Gastrocnemius medialis (tissue), 4 donors: ENCODE data around the gene CUX1. TPM values are rescaled to one million over a fixed set of nuclear protein-coding genes. Genes with fewer than 3 reads are reported as not detected.
A peak's percentile ranks its signal among the peaks of the same experiment; 100 is the strongest.

Source experiments
- ATAC-seq, 2 donors: fragments of 150-250 bp; one replicate each; pipeline ENCODE4 v1.9.1; 2016
- DNase-seq, 2 donors: peaks; one replicate each; pipeline ENCODE4 v3.0.0-alpha.2; 2019
- H3K27ac ChIP-seq, 4 donors: fragments of 200-600 bp; sonication (generic); 1 replicate in 1 of 4; 2 replicates in 3 of 4; pipeline ENCODE4 v1.5.1; 2016 to 2018; ENCODE audit warnings: mild to moderate bottlenecking in 2 of 4, moderate library complexity in 1 of 4
- H3K27me3 ChIP-seq, 3 donors: fragments of 200-600 bp; sonication (generic) in 2 of 3; 1 replicate in 1 of 3; 2 replicates in 2 of 3; pipeline versions ENCODE4 v1.5.1 to v1.6.0; 2016 to 2019; ENCODE audit warnings: mild to moderate bottlenecking in 1 of 3, moderate library complexity in 1 of 3
- H3K36me3 ChIP-seq, 2 donors: fragments of 200-600 bp; sonication (generic) in 1 of 2; one replicate each; pipeline ENCODE4 v1.5.1; 2017 to 2018
- H3K4me1 ChIP-seq, 2 donors: fragments of 200-600 bp; sonication (generic) in 1 of 2; one replicate each; pipeline ENCODE4 v1.5.1; 2016 to 2017; ENCODE audit warnings: mild to moderate bottlenecking in 2 of 2
- H3K4me3 ChIP-seq, 4 donors: fragments of 200-600 bp; sonication (generic) in 3 of 4; 1 replicate in 1 of 4; 2 replicates in 3 of 4; pipeline ENCODE4 v1.5.1; 2016 to 2019; ENCODE audit warnings: mild to moderate bottlenecking in 2 of 4
- H3K9me3 ChIP-seq, 3 donors: fragments of 200-600 bp; sonication (generic) in 2 of 3; 1 replicate in 1 of 3; 2 replicates in 2 of 3; pipeline ENCODE4 v1.5.1; 2016 to 2019
- POLR2A ChIP-seq, 2 donors: fragments of 450-650 bp; IDR thresholded peaks; one replicate each; pipeline ENCODE4 v1.6.1; 2017; ENCODE audit warnings: antibody characterized with exemption in 2 of 2, mild to moderate bottlenecking in 2 of 2, moderate library complexity in 2 of 2
- in situ Hi-C, 4 donors: fragments of 200-750 bp; cut with MboI; loops; one replicate each; pipeline versions ENCODE4 v1.15.0 to v1.8.0; 2017; ENCODE audit warnings: low sequenced_read_pairs in 4 of 4
- intact Hi-C: fragments of 100-400 bp; cut with DNase I; formaldehyde crosslinking; loops from one replicate; pipeline ENCODE4 v1.15.1; 2023; ENCODE audit warnings: low total_unique reads
- total RNA-seq, 4 donors: library from RNA; depleted of rRNA; stranded (reverse); fragments of >200 nt; gene quantifications; one replicate each; pipeline versions ENCODE4 v1.1.0 to v1.2.3, GENCODE V29; 2016
- TF ChIP-seq, protein P1 (sequence below), 5 experiments: fragments of 450-650 bp in 3 of 5; fragments of 200-600 bp in 2 of 5; sonication (generic) in 2 of 5; IDR thresholded peaks in 4 of 5; conservative IDR thresholded peaks in 1 of 5; 1 replicate in 4 of 5; 2 replicates in 1 of 5; pipeline ENCODE4 v1.5.1; 2016 to 2019; ENCODE audit warnings: antibody characterized with exemption in 5 of 5, mild to moderate bottlenecking in 3 of 5, moderate library complexity in 3 of 5

Gene CUX1
- total RNA-seq, 4 donors from 2014 or later, result 44.1 to 57.9 (median 54.9) TPM

DNA sequence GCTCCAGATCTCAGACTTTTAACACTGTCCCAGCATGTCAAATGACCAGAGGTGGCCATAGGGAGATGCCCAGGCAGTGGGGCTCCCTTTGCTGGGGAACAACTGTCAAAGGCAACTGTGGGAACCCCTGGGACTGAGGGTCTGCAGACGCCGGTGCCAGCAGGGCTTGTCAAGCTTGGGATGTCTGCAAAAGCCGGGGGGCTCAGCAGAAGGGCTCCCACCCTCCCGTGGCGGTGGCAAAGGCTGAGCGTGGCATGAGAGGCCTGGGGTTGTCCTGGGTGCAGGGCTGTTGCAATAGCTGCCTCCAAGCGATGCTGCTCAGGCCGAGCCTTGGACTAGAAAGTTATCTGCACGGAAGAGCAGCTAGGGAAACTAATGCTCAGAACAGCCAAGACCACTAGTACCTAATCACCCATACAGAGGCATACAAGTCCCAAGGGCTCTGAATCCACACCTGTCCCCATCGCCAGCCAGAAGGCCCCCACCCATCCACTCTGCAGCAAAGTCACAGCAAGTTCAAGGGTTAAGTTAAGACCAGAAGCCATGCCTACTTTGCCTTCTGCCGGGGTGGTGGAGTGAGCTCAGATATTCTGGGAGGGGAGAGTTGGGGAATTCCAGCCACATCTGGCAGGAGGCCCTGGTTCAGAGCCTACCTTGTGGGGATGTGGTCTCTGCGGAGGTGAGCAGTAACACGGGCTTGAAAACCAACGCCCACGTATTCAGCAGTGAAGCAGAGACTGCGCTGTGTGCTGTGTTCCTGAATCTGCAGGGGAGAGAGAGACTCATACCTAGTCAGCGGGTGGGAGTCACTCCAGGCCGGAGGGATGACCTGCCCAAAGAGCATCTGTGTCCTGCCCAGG lies 473.9 kb downstream of the CUX1 start:
- TF ChIP-seq POLR2A (IDR thresholded peaks at IDR 0.05), result no peak
- TF ChIP-seq, protein P1, sequence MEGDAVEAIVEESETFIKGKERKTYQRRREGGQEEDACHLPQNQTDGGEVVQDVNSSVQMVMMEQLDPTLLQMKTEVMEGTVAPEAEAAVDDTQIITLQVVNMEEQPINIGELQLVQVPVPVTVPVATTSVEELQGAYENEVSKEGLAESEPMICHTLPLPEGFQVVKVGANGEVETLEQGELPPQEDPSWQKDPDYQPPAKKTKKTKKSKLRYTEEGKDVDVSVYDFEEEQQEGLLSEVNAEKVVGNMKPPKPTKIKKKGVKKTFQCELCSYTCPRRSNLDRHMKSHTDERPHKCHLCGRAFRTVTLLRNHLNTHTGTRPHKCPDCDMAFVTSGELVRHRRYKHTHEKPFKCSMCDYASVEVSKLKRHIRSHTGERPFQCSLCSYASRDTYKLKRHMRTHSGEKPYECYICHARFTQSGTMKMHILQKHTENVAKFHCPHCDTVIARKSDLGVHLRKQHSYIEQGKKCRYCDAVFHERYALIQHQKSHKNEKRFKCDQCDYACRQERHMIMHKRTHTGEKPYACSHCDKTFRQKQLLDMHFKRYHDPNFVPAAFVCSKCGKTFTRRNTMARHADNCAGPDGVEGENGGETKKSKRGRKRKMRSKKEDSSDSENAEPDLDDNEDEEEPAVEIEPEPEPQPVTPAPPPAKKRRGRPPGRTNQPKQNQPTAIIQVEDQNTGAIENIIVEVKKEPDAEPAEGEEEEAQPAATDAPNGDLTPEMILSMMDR (IDR thresholded peaks at IDR 0.05 in 4 of 5, conservative IDR thresholded peaks at IDR 0.05 in 1 of 5), result no peak
- no peaks in the 10 kb centered on the region for H3K36me3 ChIP-seq
- H3K27me3 ChIP-seq, result no peaks in the 10 kb centered on the region
- peaks cover 33 to 49% of the 10 kb centered on the region in 2 donors for H3K4me1 ChIP-seq
- in situ Hi-C loops (no loop called here), intact Hi-C loops (no loop called here)
- H3K4me3 ChIP-seq, result no peak overlapping the region
- DNase-seq, result no peak
- H3K27ac ChIP-seq, result no peak overlapping the region
- ATAC-seq, result no peak
- H3K9me3 ChIP-seq, result no peaks in the 10 kb centered on the region

DNA sequence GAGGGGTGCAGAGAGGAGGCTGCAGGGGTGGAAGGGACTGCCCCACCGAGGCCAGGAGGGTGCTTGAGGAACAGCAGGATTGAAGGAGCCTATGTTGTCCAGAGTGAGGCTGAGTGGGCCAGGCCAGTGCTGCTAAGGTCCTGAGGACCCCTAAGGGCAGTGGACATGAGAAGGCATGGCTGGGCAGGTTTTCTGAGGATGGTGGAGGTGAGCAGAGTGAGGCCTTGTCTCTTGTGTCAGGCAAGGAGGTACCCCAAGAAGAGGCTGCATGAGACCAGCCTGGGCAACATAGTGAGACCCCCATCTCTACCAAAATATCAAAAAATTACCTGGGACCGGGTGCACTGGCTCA lies 474.5 kb downstream of the CUX1 start:
- DNase-seq, result no peak
- in situ Hi-C loops, result no loop called here

DNA sequence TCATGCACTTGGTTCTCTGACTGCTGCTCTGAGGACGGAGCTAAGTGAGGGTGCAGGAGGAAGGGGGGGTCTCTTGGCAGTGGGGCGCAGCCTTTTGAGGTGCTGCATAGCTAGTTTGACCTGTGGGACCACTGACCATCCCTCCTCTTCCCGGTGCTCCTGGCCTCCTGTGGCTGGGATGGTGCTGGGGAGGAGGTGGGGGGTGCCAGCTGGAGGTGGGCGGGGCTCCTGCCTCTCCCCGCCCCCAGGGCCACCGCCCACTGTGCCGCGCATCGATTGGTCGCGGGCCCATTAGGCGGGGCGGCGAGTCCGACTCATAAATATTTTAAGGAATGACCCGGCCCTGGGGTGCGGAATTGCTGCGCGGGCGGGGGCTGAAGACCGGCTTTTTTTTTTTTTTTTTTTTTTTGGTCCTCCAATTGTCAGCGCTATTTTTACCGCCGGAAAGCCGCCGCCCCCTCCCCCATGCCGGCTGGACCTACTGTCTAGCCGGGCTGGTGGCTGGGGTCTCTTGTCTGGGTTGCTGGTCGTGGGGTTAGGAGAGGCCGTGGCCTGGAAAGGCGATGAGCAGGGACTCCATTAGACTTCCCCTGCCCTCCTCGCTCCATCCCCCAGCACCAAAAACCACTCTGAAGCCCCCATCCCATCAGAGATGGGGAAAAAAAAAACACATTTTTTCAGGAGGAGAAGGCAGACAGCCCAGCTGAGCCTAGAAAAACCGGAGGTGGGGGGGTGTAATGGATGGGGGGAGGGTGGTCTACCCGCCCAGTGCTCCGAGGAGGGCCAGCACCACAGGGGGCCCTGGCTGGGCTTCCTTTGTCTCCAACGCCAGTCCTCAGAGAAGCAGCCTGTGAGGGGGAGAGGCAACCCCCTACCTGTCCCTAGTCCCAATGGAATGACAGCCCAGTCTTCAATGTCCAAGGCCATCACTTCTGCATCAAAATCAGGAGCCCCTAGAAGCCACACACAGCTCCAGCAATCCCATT lies 475.7 kb downstream of the CUX1 start:
- DNase-seq, result no peak
- intact Hi-C loops, result no loop called here
- H3K36me3 ChIP-seq, result no peaks in the 10 kb centered on the region
- in situ Hi-C loops, result no loop called here
- no peak for TF ChIP-seq POLR2A (IDR thresholded peaks at IDR 0.05)
- TF ChIP-seq, protein P1 (IDR thresholded peaks at IDR 0.05 in 4 of 5, conservative IDR thresholded peaks at IDR 0.05 in 1 of 5), result no peak
- H3K27ac ChIP-seq, result peak overlapping the region in 1 of 4 donors; percentile 48
- ATAC-seq, result no peak
- peak overlapping the region in 1 of 4 donors; percentile 5 for H3K4me3 ChIP-seq
- H3K4me1 ChIP-seq, result peaks cover 44 to 54% of the 10 kb centered on the region in 2 donors
- H3K9me3 ChIP-seq, result no peaks in the 10 kb centered on the region
- H3K27me3 ChIP-seq, result no peaks in the 10 kb centered on the region

More for the DNA sequence above, 474.5 kb downstream of the CUX1 start:
- no peaks in the 10 kb centered on the region for H3K27me3 ChIP-seq
- H3K4me1 ChIP-seq, result peaks cover 39 to 55% of the 10 kb centered on the region in 2 donors
- H3K4me3 ChIP-seq, result no peak overlapping the region
- H3K9me3 ChIP-seq, result no peaks in the 10 kb centered on the region
- no peak for ATAC-seq
- no peak overlapping the region for H3K27ac ChIP-seq
- no peak for TF ChIP-seq POLR2A (IDR thresholded peaks at IDR 0.05)
- TF ChIP-seq, protein P1 (IDR thresholded peaks at IDR 0.05 in 4 of 5, conservative IDR thresholded peaks at IDR 0.05 in 1 of 5), result no peak
- intact Hi-C loops, result no loop called here
- H3K36me3 ChIP-seq, result no peaks in the 10 kb centered on the region

DNA sequence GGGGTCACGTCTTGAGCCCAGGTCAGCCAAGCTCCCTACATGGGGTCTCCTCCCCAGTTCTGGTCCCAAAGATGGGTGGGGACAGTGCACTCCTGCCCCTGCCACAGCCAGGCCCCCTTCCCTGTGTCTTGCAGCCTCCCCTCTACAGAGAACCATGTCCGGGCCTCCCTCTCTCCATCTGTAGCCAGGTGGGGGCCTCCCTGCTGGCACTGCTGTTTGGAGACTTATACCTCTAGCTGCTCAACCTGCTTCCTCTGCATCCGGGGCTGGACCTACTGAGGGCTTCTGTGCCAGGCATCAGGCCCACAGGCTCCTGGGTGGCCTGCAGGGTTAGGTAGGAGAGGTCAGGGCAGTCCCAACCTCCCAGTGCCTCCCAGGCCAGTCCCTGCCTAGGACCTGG lies 477.2 kb downstream of the CUX1 start:
- Histone ChIP-seq H3K36me3 (no peaks in the 10 kb centered on the region), H3K4me1 (peaks cover 37 to 44% of the 10 kb centered on the region in 2 donors), H3K9me3 (no peaks in the 10 kb centered on the region), H3K27me3 (no peaks in the 10 kb centered on the region), H3K4me3 (no peak overlapping the region), H3K27ac (peak overlapping the region; percentile 81 to 87 (median 84))
- in situ Hi-C loops (no loop called here), intact Hi-C loops (no loop called here)
- ATAC-seq (no peak), DNase-seq (no peak)
- TF ChIP-seq, protein P1 (IDR thresholded peaks at IDR 0.05 in 4 of 5, conservative IDR thresholded peaks at IDR 0.05 in 1 of 5), result no peak
- TF ChIP-seq POLR2A (IDR thresholded peaks at IDR 0.05), result no peak
